ENCODE measurements around the gene KATNB1. TPM values are rescaled to one million over a fixed set of nuclear protein-coding genes. Genes with fewer than 3 reads are reported as not detected.
A peak's percentile ranks its signal among the peaks of the same experiment; 100 is the strongest.

The KATNB1 gene
- total RNA-seq, 6 experiments from 2014 or later, result 5.6 to 17.5 (median 8.5) TPM

DNA sequence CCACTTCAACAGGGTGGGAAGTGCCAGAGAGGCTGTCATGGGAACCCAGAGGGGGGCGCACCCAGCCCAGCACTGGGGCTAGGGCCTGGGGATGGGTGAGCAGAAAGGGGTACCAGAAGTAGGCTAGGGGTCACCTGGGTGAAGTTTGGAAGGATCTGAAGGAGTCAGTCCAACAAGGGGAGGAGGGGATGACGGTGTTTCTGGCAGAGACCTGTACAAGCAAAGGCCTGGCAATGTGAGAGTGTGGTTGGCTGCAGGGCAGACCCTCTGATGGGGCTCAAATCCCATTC lies 13.4 kb upstream of the KATNB1 start:
- ATAC-seq, result no peak
- no peaks in the 10 kb centered on the region for H3K36me3 ChIP-seq
- no CpG with 5 or more reads among the region's 2 CpGs for WGBS (ENCODE audit: insufficient coverage, low coverage, low lambda C conversion rate, missing lambda C conversion rate)
- TF ChIP-seq, protein P1, sequence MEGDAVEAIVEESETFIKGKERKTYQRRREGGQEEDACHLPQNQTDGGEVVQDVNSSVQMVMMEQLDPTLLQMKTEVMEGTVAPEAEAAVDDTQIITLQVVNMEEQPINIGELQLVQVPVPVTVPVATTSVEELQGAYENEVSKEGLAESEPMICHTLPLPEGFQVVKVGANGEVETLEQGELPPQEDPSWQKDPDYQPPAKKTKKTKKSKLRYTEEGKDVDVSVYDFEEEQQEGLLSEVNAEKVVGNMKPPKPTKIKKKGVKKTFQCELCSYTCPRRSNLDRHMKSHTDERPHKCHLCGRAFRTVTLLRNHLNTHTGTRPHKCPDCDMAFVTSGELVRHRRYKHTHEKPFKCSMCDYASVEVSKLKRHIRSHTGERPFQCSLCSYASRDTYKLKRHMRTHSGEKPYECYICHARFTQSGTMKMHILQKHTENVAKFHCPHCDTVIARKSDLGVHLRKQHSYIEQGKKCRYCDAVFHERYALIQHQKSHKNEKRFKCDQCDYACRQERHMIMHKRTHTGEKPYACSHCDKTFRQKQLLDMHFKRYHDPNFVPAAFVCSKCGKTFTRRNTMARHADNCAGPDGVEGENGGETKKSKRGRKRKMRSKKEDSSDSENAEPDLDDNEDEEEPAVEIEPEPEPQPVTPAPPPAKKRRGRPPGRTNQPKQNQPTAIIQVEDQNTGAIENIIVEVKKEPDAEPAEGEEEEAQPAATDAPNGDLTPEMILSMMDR (IDR thresholded peaks at IDR 0.05), result no peak
- TF ChIP-seq POLR2A (IDR thresholded peaks at IDR 0.05), result no peak
- no peak for DNase-seq
- intact Hi-C loops (cut with DNase I), result loop anchor here (5.0 kb wide), 3 partner anchors 70 to 145 kb away; no protein-coding TSS in a partner anchor
- H3K9me3 ChIP-seq, result no peaks in the 10 kb centered on the region
- H3K4me1 ChIP-seq, result no peaks in the 10 kb centered on the region
- no peak overlapping the region for H3K27ac ChIP-seq
- no peak overlapping the region for H3K4me3 ChIP-seq
- no peaks in the 10 kb centered on the region for H3K27me3 ChIP-seq

GRCh38 chr16:57722651-57723050 lies 12.9 kb upstream of the KATNB1 start:
- H3K4me3 ChIP-seq, result no peak overlapping the region
- no peaks in the 10 kb centered on the region for H3K27me3 ChIP-seq
- intact Hi-C loops (cut with DNase I), result loop anchor here (5.0 kb wide), 3 partner anchors 70 to 145 kb away; no protein-coding TSS in a partner anchor
- no peaks in the 10 kb centered on the region for H3K36me3 ChIP-seq
- no peak for TF ChIP-seq POLR2A (IDR thresholded peaks at IDR 0.05)
- TF ChIP-seq, protein P1 (IDR thresholded peaks at IDR 0.05), result no peak
- no peaks in the 10 kb centered on the region for H3K4me1 ChIP-seq
- WGBS (ENCODE audit: insufficient coverage, low coverage, low lambda C conversion rate, missing lambda C conversion rate), result 55% methylated on average over 6 of the region's 11 CpGs
- H3K9me3 ChIP-seq, result no peaks in the 10 kb centered on the region
- H3K27ac ChIP-seq, result no peak overlapping the region
- DNase-seq (no peak), ATAC-seq (no peak)

DNA sequence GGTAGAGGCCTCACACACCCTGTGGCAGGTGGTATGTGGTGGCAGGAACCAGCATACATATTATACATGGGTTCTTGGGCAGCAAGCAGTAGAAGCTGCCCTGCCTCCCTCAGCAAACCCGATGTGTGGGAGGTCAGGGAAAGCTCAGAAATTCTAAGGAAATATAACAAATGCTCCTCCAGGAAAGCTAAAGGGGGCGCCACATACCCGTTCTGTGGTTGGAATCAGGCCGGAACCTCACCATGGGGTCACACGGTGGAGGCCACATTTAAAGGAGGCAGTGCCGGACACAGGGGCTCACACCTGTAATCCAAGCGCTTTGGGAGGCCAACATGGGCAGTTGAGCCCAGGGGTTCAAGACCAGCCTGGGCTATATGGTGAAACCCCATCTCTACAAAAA lies 12.4 kb upstream of the KATNB1 start:
- no peak overlapping the region for H3K27ac ChIP-seq
- H3K27me3 ChIP-seq, result no peaks in the 10 kb centered on the region
- peak in 2 of 4 donors; percentile 17 to 26 for ATAC-seq
- 39% methylated on average over 5 of the region's 7 CpGs for WGBS (ENCODE audit: insufficient coverage, low coverage, low lambda C conversion rate, missing lambda C conversion rate)
- H3K4me1 ChIP-seq, result no peaks in the 10 kb centered on the region
- no peaks in the 10 kb centered on the region for H3K9me3 ChIP-seq
- no peak for DNase-seq
- TF ChIP-seq POLR2A (IDR thresholded peaks at IDR 0.05), result no peak
- TF ChIP-seq, protein P1 (IDR thresholded peaks at IDR 0.05), result peak in 3 of 4 donors; percentile 17 to 37 (median 19)
- H3K36me3 ChIP-seq, result no peaks in the 10 kb centered on the region
- no peak overlapping the region for H3K4me3 ChIP-seq
- intact Hi-C loops (cut with DNase I), result loop anchor here (5.0 kb wide), 3 partner anchors 71 to 146 kb away; no protein-coding TSS in a partner anchor

GRCh38 chr16:57724531-57724930 lies 11.0 kb upstream of the KATNB1 start:
- Histone ChIP-seq H3K4me1 (no peaks in the 10 kb centered on the region), H3K4me3 (no peak overlapping the region), H3K9me3 (no peaks in the 10 kb centered on the region), H3K36me3 (no peaks in the 10 kb centered on the region), H3K27me3 (no peaks in the 10 kb centered on the region), H3K27ac (no peak overlapping the region)
- TF ChIP-seq, protein P1 (IDR thresholded peaks at IDR 0.05), result no peak
- TF ChIP-seq POLR2A (IDR thresholded peaks at IDR 0.05), result no peak
- DNase-seq (no peak), ATAC-seq (no peak)
- intact Hi-C loops (cut with DNase I), result loop anchor here (5.0 kb wide), 3 partner anchors 72 to 147 kb away; no protein-coding TSS in a partner anchor
- 90% methylated on average over 7 of the region's 15 CpGs for WGBS (ENCODE audit: insufficient coverage, low coverage, low lambda C conversion rate, missing lambda C conversion rate)

- DNase-seq (no peak), ATAC-seq (no peak)
- no peaks in the 10 kb centered on the region for H3K4me1 ChIP-seq
- no peaks in the 10 kb centered on the region for H3K36me3 ChIP-seq
- H3K4me3 ChIP-seq, result no peak overlapping the region
- no peaks in the 10 kb centered on the region for H3K9me3 ChIP-seq
- no peak for TF ChIP-seq POLR2A (IDR thresholded peaks at IDR 0.05)
- TF ChIP-seq, protein P1 (IDR thresholded peaks at IDR 0.05), result no peak
- H3K27ac ChIP-seq, result no peak overlapping the region
- intact Hi-C loops (cut with DNase I), result loop anchor here in 1 of 2 donors (5.0 kb wide), 1 partner anchor 73 kb away; no protein-coding TSS in a partner anchor
- H3K27me3 ChIP-seq, result no peaks in the 10 kb centered on the region
- WGBS (ENCODE audit: insufficient coverage, low coverage, low lambda C conversion rate, missing lambda C conversion rate), result 76% methylated on average over 5 of the region's 5 CpGs
These were observed 10.4 kb upstream of the KATNB1 start for GRCh38 chr16:57725151-57725550.

Measured in right lobe of liver (tissue), 6 donors.